Activated T-helper 1 cell treated with anti-CD3 and anti-CD28 coated beads, Interleukin-12 subunit alpha, Interleukin-12 subunit beta, Interleukin-2, Interleukin-4 antibody, amounts not matched to agents 30 ng/mL and 10 ng/mL and 1 ng/mL, durations not matched to agents 14 hours and 24 hours and 36 hours (primary cell): Measurements from ENCODE around the gene SMARCA2. TPM values are rescaled to one million over a fixed set of nuclear protein-coding genes. Genes with fewer than 3 reads are reported as not detected.
A peak's percentile ranks its signal among the peaks of the same experiment; 100 is the strongest.

Experiments
- DNase-seq: peaks from one replicate; pipeline ENCODE4 v3.0.0; 2021; ENCODE audit warnings: low spot score
- H3K27ac Mint-ChIP-seq: one replicate; pipeline ENCODE4 v1.8.0; 2021; ENCODE audit warnings: mild to moderate bottlenecking, mixed read lengths
- H3K27me3 Mint-ChIP-seq: one replicate; pipeline ENCODE4 v1.8.0; 2022; ENCODE audit warnings: mild to moderate bottlenecking, moderate library complexity, mixed read lengths; ENCODE audit not compliant: insufficient read depth
- H3K36me3 Mint-ChIP-seq: one replicate; pipeline ENCODE4 v1.8.0; 2021; ENCODE audit warnings: low read depth, mixed read lengths
- H3K4me1 Mint-ChIP-seq: one replicate; pipeline ENCODE4 v1.8.0; 2021; ENCODE audit warnings: low read depth, mixed read lengths
- H3K4me3 Mint-ChIP-seq: one replicate; pipeline ENCODE4 v1.8.0; 2021; ENCODE audit warnings: mild to moderate bottlenecking, moderate library complexity, mixed read lengths
- H3K9me3 Mint-ChIP-seq: one replicate; pipeline ENCODE4 v1.8.0; 2021; ENCODE audit warnings: mixed read lengths
- intact Hi-C: fragments of 100-400 bp; cut with micrococcal nuclease; formaldehyde crosslinking; loops from one replicate; pipeline ENCODE4 v1.15.1; 2024
- total RNA-seq: library from RNA; stranded (reverse); gene quantifications from 2 replicates; pipeline ENCODE4 v1.2.3, GENCODE V29; 2022

The SMARCA2 gene
- total RNA-seq, 1 donor from 2014 or later, result 105 TPM

- H3K36me3 Mint-ChIP-seq, result peaks cover 44% of the 10 kb centered on the region
- peaks cover 24% of the 10 kb centered on the region for H3K4me1 Mint-ChIP-seq
- intact Hi-C loops, result no loop called here
- no peaks in the 10 kb centered on the region for H3K27me3 Mint-ChIP-seq
- H3K4me3 Mint-ChIP-seq, result no peak overlapping the region
- H3K27ac Mint-ChIP-seq, result peak overlapping the region; percentile 20
- H3K9me3 Mint-ChIP-seq, result no peaks in the 10 kb centered on the region
- no peak for DNase-seq
Measured at GRCh38 chr9:2125906-2126305, 110.8 kb downstream of the SMARCA2 start.

- H3K4me1 Mint-ChIP-seq, result peaks cover 24% of the 10 kb centered on the region
- H3K36me3 Mint-ChIP-seq, result peaks cover 47% of the 10 kb centered on the region
- H3K9me3 Mint-ChIP-seq, result no peaks in the 10 kb centered on the region
- H3K4me3 Mint-ChIP-seq, result no peak overlapping the region
- DNase-seq, result no peak
- intact Hi-C loops, result no loop called here
- H3K27me3 Mint-ChIP-seq, result no peaks in the 10 kb centered on the region
- no peak overlapping the region for H3K27ac Mint-ChIP-seq
Measured at GRCh38 chr9:2126331-2126803, 111.2 kb downstream of the SMARCA2 start.

- Mint-ChIP-seq H3K36me3 (peaks cover 44% of the 10 kb centered on the region), H3K9me3 (no peaks in the 10 kb centered on the region), H3K27ac (no peak overlapping the region), H3K4me3 (no peak overlapping the region), H3K27me3 (no peaks in the 10 kb centered on the region), H3K4me1 (peaks cover 24% of the 10 kb centered on the region)
- no peak for DNase-seq
- intact Hi-C loops, result no loop called here
Measured at GRCh38 chr9:2127486-2127885, 112.3 kb downstream of the SMARCA2 start.

GRCh38 chr9:2128141-2128540 is 113.0 kb downstream of the SMARCA2 start:
- intact Hi-C loops, result no loop called here
- Mint-ChIP-seq H3K4me1 (peaks cover 24% of the 10 kb centered on the region), H3K4me3 (no peak overlapping the region), H3K27ac (no peak overlapping the region), H3K27me3 (no peaks in the 10 kb centered on the region), H3K9me3 (no peaks in the 10 kb centered on the region), H3K36me3 (peaks cover 44% of the 10 kb centered on the region)
- no peak for DNase-seq

GRCh38 chr9:2128618-2129017 is 113.5 kb downstream of the SMARCA2 start:
- no peak overlapping the region for H3K4me3 Mint-ChIP-seq
- H3K9me3 Mint-ChIP-seq, result no peaks in the 10 kb centered on the region
- H3K36me3 Mint-ChIP-seq, result peaks cover 41% of the 10 kb centered on the region
- intact Hi-C loops, result no loop called here
- no peak overlapping the region for H3K27ac Mint-ChIP-seq
- H3K4me1 Mint-ChIP-seq, result peaks cover 24% of the 10 kb centered on the region
- H3K27me3 Mint-ChIP-seq, result no peaks in the 10 kb centered on the region
- no peak for DNase-seq

- H3K4me1 Mint-ChIP-seq, result peaks cover 10% of the 10 kb centered on the region
- no peak for DNase-seq
- H3K4me3 Mint-ChIP-seq, result no peak overlapping the region
- intact Hi-C loops, result loop anchor here (5.0 kb wide), 2 partner anchors 491 to 596 kb away; partner anchors contain the start of gene VLDLR
- H3K27me3 Mint-ChIP-seq, result no peaks in the 10 kb centered on the region
- H3K36me3 Mint-ChIP-seq, result peaks cover 37% of the 10 kb centered on the region
- no peaks in the 10 kb centered on the region for H3K9me3 Mint-ChIP-seq
- no peak overlapping the region for H3K27ac Mint-ChIP-seq
Measured at GRCh38 chr9:2130941-2131340, 115.8 kb downstream of the SMARCA2 start.

- no peak overlapping the region for H3K27ac Mint-ChIP-seq
- H3K27me3 Mint-ChIP-seq, result no peaks in the 10 kb centered on the region
- no peak overlapping the region for H3K4me3 Mint-ChIP-seq
- DNase-seq, result no peak
- peaks cover 37% of the 10 kb centered on the region for H3K36me3 Mint-ChIP-seq
- intact Hi-C loops, result loop anchor here (1.0 to 5.0 kb wide), 3 partner anchors 48 to 595 kb away; partner anchors contain the start of gene VLDLR
- H3K9me3 Mint-ChIP-seq, result no peaks in the 10 kb centered on the region
- peaks cover 4% of the 10 kb centered on the region for H3K4me1 Mint-ChIP-seq
Measured at GRCh38 chr9:2132484-2133082, 117.4 kb downstream of the SMARCA2 start.

GRCh38 chr9:2134391-2134790 is 119.2 kb downstream of the SMARCA2 start:
- Mint-ChIP-seq H3K36me3 (peaks cover 40% of the 10 kb centered on the region), H3K4me3 (no peak overlapping the region), H3K27me3 (no peaks in the 10 kb centered on the region), H3K4me1 (no peaks in the 10 kb centered on the region), H3K9me3 (no peaks in the 10 kb centered on the region), H3K27ac (no peak overlapping the region)
- intact Hi-C loops, result loop anchor here (5.0 kb wide), 2 partner anchors 488 to 593 kb away; partner anchors contain the start of gene VLDLR
- no peak for DNase-seq

GRCh38 chr9:2138646-2139045 is 123.5 kb downstream of the SMARCA2 start:
- peaks cover 5% of the 10 kb centered on the region for H3K4me1 Mint-ChIP-seq
- H3K9me3 Mint-ChIP-seq, result no peaks in the 10 kb centered on the region
- no peak for DNase-seq
- intact Hi-C loops, result no loop called here
- H3K4me3 Mint-ChIP-seq, result no peak overlapping the region
- no peaks in the 10 kb centered on the region for H3K27me3 Mint-ChIP-seq
- H3K36me3 Mint-ChIP-seq, result peaks cover 42% of the 10 kb centered on the region
- no peak overlapping the region for H3K27ac Mint-ChIP-seq

- DNase-seq, result no peak
- Mint-ChIP-seq H3K36me3 (peaks cover 37% of the 10 kb centered on the region), H3K27me3 (no peaks in the 10 kb centered on the region), H3K9me3 (no peaks in the 10 kb centered on the region), H3K4me3 (no peak overlapping the region), H3K4me1 (peaks cover 8% of the 10 kb centered on the region), H3K27ac (no peak overlapping the region)
- intact Hi-C loops, result no loop called here
Measured at GRCh38 chr9:2140600-2141223, 125.6 kb downstream of the SMARCA2 start.

GRCh38 chr9:2142212-2142611 is 127.1 kb downstream of the SMARCA2 start:
- no peaks in the 10 kb centered on the region for H3K27me3 Mint-ChIP-seq
- no peak overlapping the region for H3K4me3 Mint-ChIP-seq
- intact Hi-C loops, result no loop called here
- H3K27ac Mint-ChIP-seq, result no peak overlapping the region
- H3K9me3 Mint-ChIP-seq, result no peaks in the 10 kb centered on the region
- no peak for DNase-seq
- H3K4me1 Mint-ChIP-seq, result peaks cover 10% of the 10 kb centered on the region
- peaks cover 40% of the 10 kb centered on the region for H3K36me3 Mint-ChIP-seq

GRCh38 chr9:2144619-2145018 is 129.5 kb downstream of the SMARCA2 start:
- DNase-seq, result no peak
- intact Hi-C loops, result no loop called here
- H3K27ac Mint-ChIP-seq, result no peak overlapping the region
- H3K9me3 Mint-ChIP-seq, result peaks cover 4% of the 10 kb centered on the region
- H3K27me3 Mint-ChIP-seq, result no peaks in the 10 kb centered on the region
- peaks cover 34% of the 10 kb centered on the region for H3K36me3 Mint-ChIP-seq
- peaks cover 10% of the 10 kb centered on the region for H3K4me1 Mint-ChIP-seq
- no peak overlapping the region for H3K4me3 Mint-ChIP-seq

GRCh38 chr9:2145746-2146145 is 130.6 kb downstream of the SMARCA2 start:
- H3K4me1 Mint-ChIP-seq, result peaks cover 10% of the 10 kb centered on the region
- H3K27ac Mint-ChIP-seq, result no peak overlapping the region
- no peak for DNase-seq
- H3K9me3 Mint-ChIP-seq, result peaks cover 4% of the 10 kb centered on the region
- H3K36me3 Mint-ChIP-seq, result peaks cover 32% of the 10 kb centered on the region
- intact Hi-C loops, result no loop called here
- no peak overlapping the region for H3K4me3 Mint-ChIP-seq
- no peaks in the 10 kb centered on the region for H3K27me3 Mint-ChIP-seq
